Muscle of leg (tissue), 11 donors: ENCODE measurements around the gene PEX12. TPM values are rescaled to one million over a fixed set of nuclear protein-coding genes. Genes with fewer than 3 reads are reported as not detected.
"Not testable (repeated sequence)": the region's sequence is repeated elsewhere in the genome, so short reads cannot be mapped to it uniquely, and the experiment has no call there.

Experiments
- DNase-seq: peaks from one replicate; pipeline ENCODE4 v3.0.0; 2013
- H3K27ac ChIP-seq: one replicate; pipeline ENCODE4 v1.5.1; 2013; ENCODE audit warnings: mild to moderate bottlenecking, low read length, control low read depth
- H3K27me3 ChIP-seq: one replicate; pipeline ENCODE4 v1.6.1; 2013; ENCODE audit warnings: low read length; ENCODE audit not compliant: control insufficient read depth, insufficient read depth
- H3K36me3 ChIP-seq: one replicate; pipeline ENCODE4 v1.6.1; 2013; ENCODE audit warnings: low read length; ENCODE audit not compliant: control insufficient read depth, insufficient read depth
- H3K4me1 ChIP-seq: one replicate; pipeline ENCODE4 v1.6.1; 2013; ENCODE audit warnings: low read length; ENCODE audit not compliant: control insufficient read depth, insufficient read depth
- H3K4me3 ChIP-seq: one replicate; pipeline ENCODE4 v1.5.1; 2013; ENCODE audit warnings: low read length, control low read depth
- H3K9me3 ChIP-seq: replicated peaks from 2 replicates; pipeline ENCODE4 v1.6.1; 2013; ENCODE audit warnings: low read depth, low read length; ENCODE audit not compliant: control insufficient read depth
- WGBS: methylation state at CpG from one replicate; pipeline ENCODE4 v1.1.5; 2013; ENCODE audit warnings: missing lambda C conversion rate; ENCODE audit not compliant: insufficient coverage; 5-methylcytosine and 5-hydroxymethylcytosine counted together
- polyA plus RNA-seq, 8 donors: library from polyadenylated mRNA; unstranded; fragments of 120-200 nt; gene quantifications; one replicate each; pipeline versions ENCODE4 v1.2.1 to v1.2.3, GENCODE V29; 2013; ENCODE audit warnings: inconsistent platforms in 1 of 8, low replicate concordance in 1 of 8; ENCODE audit not compliant: insufficient read length in 8 of 8, insufficient read depth in 1 of 8
- total RNA-seq: library from RNA; stranded (reverse); fragments of 120-200 nt; gene quantifications from one replicate; pipeline ENCODE4 v1.2.4, GENCODE V29; 2013

The PEX12 gene
- total and polyA plus RNA-seq, 9 donors = 6.1 to 9.1 (median 7.5) TPM

DNA sequence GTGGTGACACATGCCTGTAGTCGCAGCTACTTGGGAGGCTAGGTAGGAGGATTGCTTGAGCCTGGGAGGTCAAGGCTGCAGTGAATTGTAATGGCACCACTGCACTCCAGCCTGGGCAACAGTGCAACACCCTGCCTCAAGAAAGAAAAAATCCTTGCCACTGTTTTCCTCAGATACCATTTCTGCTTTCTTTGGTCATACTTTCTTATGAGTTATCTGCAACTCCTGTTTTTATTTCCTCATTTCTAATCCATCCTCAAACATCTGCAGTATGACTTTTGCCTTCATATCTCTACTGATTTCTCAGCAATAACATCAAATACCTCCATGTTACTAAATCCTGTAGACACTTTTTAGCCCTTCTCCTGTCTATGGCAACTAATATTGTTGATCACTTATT is 5.7 kb upstream of the PEX12 start:
- no CpG with 5 or more reads among the region's 1 CpG for WGBS

DNA sequence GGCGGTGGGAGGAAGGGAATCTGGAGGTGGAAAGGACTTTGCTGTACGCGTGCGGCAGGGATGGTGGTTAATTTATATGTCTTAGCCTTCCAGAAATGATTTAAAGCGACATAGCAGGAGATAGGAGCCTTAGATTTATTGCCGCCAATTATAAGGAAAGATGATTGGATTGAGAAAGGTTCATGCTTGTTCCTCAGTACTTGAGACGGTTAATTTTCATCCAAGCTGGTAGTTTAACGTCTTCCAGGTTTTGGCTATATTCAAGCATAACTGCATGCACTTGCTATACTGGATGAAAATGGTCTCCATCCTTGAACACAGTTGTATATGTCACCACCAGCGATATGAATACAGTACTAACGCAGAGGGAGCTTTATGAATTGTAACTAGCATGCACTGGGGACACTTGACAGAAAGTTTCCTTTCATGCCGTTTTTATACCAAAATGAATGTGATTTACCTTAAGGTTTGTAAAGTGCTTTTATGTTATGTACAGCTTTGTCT is 610 bp upstream of the PEX12 start:
- Histone ChIP-seq H3K9me3 (no peaks in the 10 kb centered on the region), H3K27me3 (no peaks in the 10 kb centered on the region), H3K4me3 (peak overlapping the region; percentile 94), H3K27ac (peak overlapping the region; percentile 94), H3K36me3 (peaks cover 8% of the 10 kb centered on the region), H3K4me1 (peaks cover 9% of the 10 kb centered on the region)
- DNase-seq = no peak
- 0% methylated on average over 5 of the region's 11 CpGs for WGBS

More for the DNA sequence above, 5.7 kb upstream of the PEX12 start:
- no peak overlapping the region for H3K4me3 ChIP-seq
- no peaks in the 10 kb centered on the region for H3K36me3 ChIP-seq
- DNase-seq = no peak
- no peaks in the 10 kb centered on the region for H3K27me3 ChIP-seq
- no peak overlapping the region for H3K27ac ChIP-seq
- no peaks in the 10 kb centered on the region for H3K9me3 ChIP-seq
- peaks cover 7% of the 10 kb centered on the region for H3K4me1 ChIP-seq

DNA sequence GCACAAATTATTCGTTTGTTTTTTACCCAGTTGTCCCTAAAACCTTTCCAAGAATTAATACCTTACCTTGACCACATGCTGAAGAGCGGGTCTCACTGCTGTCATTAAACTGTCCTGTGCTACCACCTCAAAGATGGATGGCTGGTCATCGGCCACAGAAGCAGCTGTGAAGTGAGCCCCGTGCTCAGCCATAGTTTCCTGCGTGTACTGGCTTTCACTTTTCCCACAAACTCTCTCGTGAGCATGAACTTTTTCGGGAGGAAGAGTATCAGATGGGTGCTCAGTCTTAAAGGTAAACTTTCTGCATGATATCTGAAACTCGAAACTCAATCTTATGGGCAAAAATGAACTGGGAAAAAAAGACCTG is 558 bp downstream of the PEX12 start:
- Histone ChIP-seq H3K27ac (peak overlapping the region; percentile 94), H3K36me3 (peaks cover 8% of the 10 kb centered on the region), H3K9me3 (no peaks in the 10 kb centered on the region), H3K4me1 (peaks cover 9% of the 10 kb centered on the region), H3K27me3 (no peaks in the 10 kb centered on the region), H3K4me3 (peak overlapping the region; percentile 94)
- DNase-seq = peak; percentile 38
- 4% methylated on average over 4 of the region's 8 CpGs for WGBS

DNA sequence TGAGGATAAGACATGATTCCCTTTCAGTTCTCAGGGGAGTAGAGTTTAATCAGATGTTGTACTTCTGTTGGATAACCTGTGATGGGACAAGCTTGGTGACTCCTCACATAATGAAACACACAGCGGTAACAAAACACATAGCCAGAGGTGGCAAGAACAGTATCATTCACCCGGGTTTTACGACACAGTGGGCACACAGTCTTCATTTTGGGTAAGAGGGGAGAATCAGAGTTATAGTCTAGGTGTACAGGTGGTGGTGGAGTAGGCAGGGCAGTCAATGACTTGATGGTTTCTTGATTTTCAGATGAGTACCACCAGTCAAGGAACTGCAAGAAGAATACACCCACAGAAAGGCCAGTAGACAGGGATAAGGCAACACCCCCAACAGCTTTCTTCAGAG is 2.6 kb downstream of the PEX12 start:
- Histone ChIP-seq H3K27me3 (no peaks in the 10 kb centered on the region), H3K4me3 (no peak overlapping the region), H3K27ac (no peak overlapping the region), H3K36me3 (peaks cover 8% of the 10 kb centered on the region), H3K9me3 (no peaks in the 10 kb centered on the region), H3K4me1 (peaks cover 9% of the 10 kb centered on the region)
- WGBS = no CpG with 5 or more reads among the region's 3 CpGs
- DNase-seq = no peak

DNA sequence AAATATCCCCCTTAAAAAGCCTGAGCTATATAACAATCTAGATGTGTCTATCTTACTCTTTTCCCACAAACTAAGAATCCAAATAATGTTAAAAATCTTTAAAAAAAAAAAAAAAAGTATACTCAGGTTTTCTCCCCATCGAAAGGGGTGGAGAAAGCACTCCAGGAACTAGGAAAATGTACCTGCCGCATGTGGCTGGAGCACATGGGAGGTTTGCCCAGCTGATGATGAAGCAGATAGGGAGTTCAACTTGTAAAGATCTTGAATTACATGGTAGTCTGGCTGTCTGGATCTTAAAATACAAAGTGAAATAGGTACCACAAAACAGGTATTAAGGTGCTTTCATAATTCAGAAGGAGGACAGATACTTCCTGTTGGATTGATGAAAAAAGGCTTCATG is 9.0 kb downstream of the PEX12 start:
- DNase-seq = no peak
- no peaks in the 10 kb centered on the region for H3K9me3 ChIP-seq
- H3K27ac ChIP-seq = no peak overlapping the region
- no peak overlapping the region for H3K4me3 ChIP-seq
- H3K36me3 ChIP-seq = no peaks in the 10 kb centered on the region
- 100% methylated on average over 2 of the region's 2 CpGs for WGBS
- no peaks in the 10 kb centered on the region for H3K27me3 ChIP-seq
- H3K4me1 ChIP-seq = peaks cover 10% of the 10 kb centered on the region

DNA sequence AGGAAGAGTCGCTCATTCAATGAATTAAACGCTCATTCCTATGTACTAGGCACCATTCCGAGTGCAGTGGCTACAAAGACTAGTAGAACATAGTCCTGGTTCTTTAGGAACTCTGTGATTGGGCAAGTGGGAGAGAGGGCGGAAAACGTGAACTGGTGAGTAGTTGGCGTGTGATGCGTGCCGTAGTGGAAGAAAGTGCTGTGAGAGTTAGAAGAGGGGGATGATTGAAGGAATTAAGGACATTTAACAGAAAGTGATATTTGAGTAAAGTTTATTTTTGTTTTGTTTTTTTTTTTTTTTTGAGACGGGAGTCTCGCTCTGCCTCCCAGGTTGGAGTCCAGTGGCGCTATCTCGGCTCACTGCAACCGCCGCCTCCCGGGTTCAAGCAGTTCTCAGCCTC is 9.8 kb downstream of the PEX12 start:
- Histone ChIP-seq H3K27me3 (no peaks in the 10 kb centered on the region), H3K4me3 (peak overlapping the region; percentile 79), H3K36me3 (no peaks in the 10 kb centered on the region), H3K9me3 (no peaks in the 10 kb centered on the region), H3K4me1 (peaks cover 10% of the 10 kb centered on the region), H3K27ac (peak overlapping the region; percentile 93)
- WGBS = 31% methylated on average over 11 of the region's 15 CpGs
- DNase-seq = no peak

DNA sequence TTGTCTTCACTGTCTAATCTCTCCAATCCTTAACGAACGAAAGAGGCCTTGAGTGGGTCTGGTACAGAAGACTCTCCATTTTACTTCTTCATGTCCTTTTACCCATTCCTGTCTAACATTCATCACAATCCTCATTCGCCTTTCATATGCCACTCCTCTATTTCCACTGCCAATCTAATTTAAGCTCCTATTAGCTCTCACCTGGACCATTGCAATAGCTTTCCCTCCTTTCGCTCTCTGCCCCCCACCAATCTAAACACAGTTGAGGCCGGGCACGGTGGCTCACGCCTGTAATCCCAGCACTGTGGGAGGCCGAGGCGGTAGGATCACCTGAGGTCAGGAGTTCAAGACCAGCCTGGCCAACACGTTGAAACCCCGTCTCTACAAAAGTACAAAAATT is 11.4 kb downstream of the PEX12 start:
- 84% methylated on average over 1 of the region's 11 CpGs for WGBS
- Histone ChIP-seq H3K9me3 (no peaks in the 10 kb centered on the region), H3K27ac (no peak overlapping the region), H3K4me3 (peak overlapping the region; percentile 79), H3K27me3 (no peaks in the 10 kb centered on the region), H3K36me3 (no peaks in the 10 kb centered on the region), H3K4me1 (peaks cover 10% of the 10 kb centered on the region)
- no peak for DNase-seq

DNA sequence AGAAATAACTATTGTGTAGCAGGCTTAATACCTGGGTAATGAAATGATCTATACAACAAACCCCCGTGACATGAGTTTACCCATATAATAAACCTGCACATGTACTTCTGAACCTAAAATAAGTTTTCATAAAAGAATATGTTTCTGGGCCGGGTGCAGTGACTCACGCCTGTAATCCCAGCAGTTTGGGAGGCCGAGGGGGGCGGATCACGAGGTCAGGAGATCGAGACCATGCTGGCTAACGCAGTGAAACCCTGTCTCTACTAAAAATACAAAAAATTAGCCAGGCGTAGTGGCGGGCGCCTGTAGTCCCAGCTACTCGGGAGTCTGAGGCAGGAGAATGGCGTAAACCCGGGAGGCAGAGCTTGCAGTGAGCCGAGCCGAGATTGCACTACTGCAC is 15.2 kb downstream of the PEX12 start:
- 80% methylated on average over 4 of the region's 16 CpGs for WGBS
- not testable (repeated sequence) for DNase-seq, H3K4me1 ChIP-seq, H3K27ac ChIP-seq, H3K4me3 ChIP-seq, H3K27me3 ChIP-seq, H3K36me3 ChIP-seq, H3K9me3 ChIP-seq

DNA sequence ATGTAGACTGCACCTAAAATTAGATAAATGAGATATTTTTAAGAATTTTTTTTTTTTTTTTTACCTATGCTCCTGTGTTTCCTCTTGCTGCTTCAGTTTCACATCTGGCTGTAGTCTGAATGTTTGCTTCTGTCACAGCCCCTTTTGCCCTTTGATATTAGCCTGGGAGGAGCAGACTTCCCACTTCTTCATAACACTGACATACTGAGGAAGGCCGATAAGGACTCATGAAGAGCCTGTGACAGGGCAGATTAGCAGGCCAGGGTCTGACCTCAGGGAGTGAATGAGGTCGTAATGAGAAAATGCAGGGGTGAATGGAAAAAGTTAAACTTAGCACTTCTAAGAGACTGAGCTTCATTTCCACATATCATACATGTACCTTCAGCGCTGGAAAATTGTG is 17.7 kb downstream of the PEX12 start, which contains the start of gene SLFN14:
TSS of gene SLFN14 (minus strand) at position 117 of the 400 bp plus-strand sequence. CDS start 2,757 bp downstream, outside the sequence.
- Histone ChIP-seq H3K9me3 (no peaks in the 10 kb centered on the region), H3K27ac (no peak within 1 kb of the TSS), H3K36me3 (no peaks in the 10 kb centered on the region), H3K4me3 (no peak within 1 kb of the TSS), H3K4me1 (no peaks in the 10 kb centered on the region), H3K27me3 (peaks cover 3% of the 10 kb centered on the region)
- no CpG with 5 or more reads among the region's 3 CpGs for WGBS
- no peak for DNase-seq

DNA sequence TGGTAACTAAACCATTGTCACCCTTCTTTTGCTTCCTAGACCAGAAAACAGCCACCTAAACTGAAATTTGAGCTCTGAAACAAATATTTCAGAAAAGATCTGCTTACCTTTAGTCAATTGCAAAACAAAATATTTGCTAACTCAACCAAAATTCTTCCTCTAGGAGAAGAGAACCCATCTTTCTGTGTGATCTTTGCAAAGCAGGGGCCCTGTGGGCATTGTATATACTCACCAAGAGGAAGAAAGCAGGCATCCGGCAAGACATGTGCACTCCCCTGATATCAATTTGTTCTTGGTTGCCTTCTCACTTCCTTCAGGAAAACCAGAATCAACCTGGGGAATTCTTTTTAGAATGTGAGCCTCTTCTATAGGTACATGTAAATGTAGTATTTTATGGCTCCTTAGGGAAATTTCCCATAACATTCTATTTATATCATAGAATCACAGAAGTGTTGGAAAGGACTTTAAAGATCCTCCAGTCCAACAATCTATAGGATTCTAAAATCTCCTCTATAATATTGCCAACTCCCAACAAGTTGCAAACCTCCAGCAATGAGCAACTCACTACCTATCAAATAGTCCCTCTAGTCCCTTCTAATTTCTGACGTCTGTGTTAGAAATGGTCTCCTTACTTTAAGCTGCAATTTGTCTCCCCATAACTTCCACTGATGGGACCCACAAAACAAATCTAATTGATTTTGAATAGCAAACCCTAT is 18.7 kb downstream of the PEX12 start:
- Histone ChIP-seq H3K9me3 (no peaks in the 10 kb centered on the region), H3K4me3 (no peak overlapping the region), H3K4me1 (no peaks in the 10 kb centered on the region), H3K27ac (no peak overlapping the region), H3K36me3 (no peaks in the 10 kb centered on the region), H3K27me3 (peaks cover 3% of the 10 kb centered on the region)
- 78% methylated on average over 1 of the region's 2 CpGs for WGBS
- DNase-seq = no peak
